Measurements from ENCODE around the gene RIMBP2. TPM values are rescaled to one million over a fixed set of nuclear protein-coding genes. Genes with fewer than 3 reads are reported as not detected.

The RIMBP2 gene
- total and polyA plus RNA-seq, 9 of the 15 experiments (the other 6 are each of a cell fraction or from before 2014, with no cell fraction given) = not detected

DNA sequence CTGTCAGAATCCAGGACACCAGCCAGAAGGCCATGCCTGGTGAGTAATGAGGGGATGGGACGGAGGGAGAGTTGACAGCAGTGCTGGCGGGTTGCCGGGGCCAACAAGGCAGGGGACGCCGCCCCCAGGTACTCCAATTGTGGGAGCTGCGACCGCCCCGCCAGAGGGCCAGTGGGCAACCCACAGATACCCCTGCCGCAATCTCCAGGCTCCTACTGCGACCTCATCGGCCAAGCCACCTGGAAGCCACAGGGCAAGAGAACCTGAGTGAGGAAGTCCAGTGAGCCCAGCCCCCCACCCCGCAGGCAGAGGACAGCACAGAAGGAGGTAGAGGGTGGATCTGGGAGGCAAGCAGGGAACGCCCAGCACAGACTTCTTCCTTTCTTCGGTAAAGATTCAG lies 103.0 kb downstream of the RIMBP2 start:
- FAIRE-seq = no peak
- Histone ChIP-seq H3K27me3 (ENCODE audit: control insufficient read depth in 2 of 2, insufficient read depth in 2 of 2, low read length in 2 of 2) (peaks cover 27 to 71% of the 10 kb centered on the region in 2 experiments; a peak in 3 of 5 replicates), H3K4me2 (ENCODE audit: insufficient read depth, low read length) (no peak overlapping the region), H3K9me3 (replicated peaks; ENCODE audit: control insufficient read depth, insufficient read depth, low read depth, low read length) (no peaks in the 10 kb centered on the region), H4K20me1 (replicated peaks; ENCODE audit: control insufficient read depth, insufficient read depth, low read length) (no peaks in the 10 kb centered on the region), H3K4me3 (no peak overlapping the region), H3K79me2 (ENCODE audit: control insufficient read depth, insufficient read depth, low read length) (no peaks in the 10 kb centered on the region), H3K27ac (ENCODE audit: extremely low read depth, low read depth, low read length) (no peak overlapping the region), H3K36me3 (ENCODE audit: control insufficient read depth, insufficient read depth, low read length) (no peaks in the 10 kb centered on the region), H3K9me1 (ENCODE audit: control insufficient read depth, insufficient read depth, low read length) (no peaks in the 10 kb centered on the region), H2AFZ (ENCODE audit: low read depth, low read length) (no peak overlapping the region), H3K4me1 (replicated peaks in 1 of 2; ENCODE audit: control insufficient read depth in 2 of 2, insufficient read depth in 2 of 2, low read length in 2 of 2) (no peaks in the 10 kb centered on the region), H3K9ac (ENCODE audit: insufficient read depth in 1 of 2, low read depth in 2 of 2, low read length in 2 of 2) (no peak overlapping the region)
- TF ChIP-seq KLF6 (CRISPR knock-in tag; IDR thresholded peaks at IDR 0.05; ENCODE audit: borderline replicate concordance) (no peak), YBX1 (IDR thresholded peaks at IDR 0.05) (no peak), POLR2AphosphoS2 (IDR thresholded peaks at IDR 0.05; ENCODE audit: low read length) (no peak), PTRF (tag; IDR thresholded peaks at IDR 0.05) (no peak), CBX2 (IDR thresholded peaks at IDR 0.05; ENCODE audit: insufficient read depth, low read length, poor library complexity, severe bottlenecking) (no peak), EP400 (IDR thresholded peaks at IDR 0.05) (no peak), PHF8 (IDR thresholded peaks at IDR 0.05; ENCODE audit: borderline replicate concordance, low read length) (no peak), PCBP1 (IDR thresholded peaks at IDR 0.05; ENCODE audit: low read depth, low read length, poor library complexity, severe bottlenecking) (no peak), FOXP1 (CRISPR knock-in tag; IDR thresholded peaks at IDR 0.05) (no peak), ZNF354B (CRISPR knock-in tag; IDR thresholded peaks at IDR 0.05) (no peak), FOS (IDR thresholded peaks at IDR 0.05; ENCODE audit: extremely low read depth, insufficient read length) (no peak)
- TF ChIP-seq, protein P1, sequence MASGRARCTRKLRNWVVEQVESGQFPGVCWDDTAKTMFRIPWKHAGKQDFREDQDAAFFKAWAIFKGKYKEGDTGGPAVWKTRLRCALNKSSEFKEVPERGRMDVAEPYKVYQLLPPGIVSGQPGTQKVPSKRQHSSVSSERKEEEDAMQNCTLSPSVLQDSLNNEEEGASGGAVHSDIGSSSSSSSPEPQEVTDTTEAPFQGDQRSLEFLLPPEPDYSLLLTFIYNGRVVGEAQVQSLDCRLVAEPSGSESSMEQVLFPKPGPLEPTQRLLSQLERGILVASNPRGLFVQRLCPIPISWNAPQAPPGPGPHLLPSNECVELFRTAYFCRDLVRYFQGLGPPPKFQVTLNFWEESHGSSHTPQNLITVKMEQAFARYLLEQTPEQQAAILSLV (tag; IDR thresholded peaks at IDR 0.05) = no peak
- TF ChIP-seq, protein P2, sequence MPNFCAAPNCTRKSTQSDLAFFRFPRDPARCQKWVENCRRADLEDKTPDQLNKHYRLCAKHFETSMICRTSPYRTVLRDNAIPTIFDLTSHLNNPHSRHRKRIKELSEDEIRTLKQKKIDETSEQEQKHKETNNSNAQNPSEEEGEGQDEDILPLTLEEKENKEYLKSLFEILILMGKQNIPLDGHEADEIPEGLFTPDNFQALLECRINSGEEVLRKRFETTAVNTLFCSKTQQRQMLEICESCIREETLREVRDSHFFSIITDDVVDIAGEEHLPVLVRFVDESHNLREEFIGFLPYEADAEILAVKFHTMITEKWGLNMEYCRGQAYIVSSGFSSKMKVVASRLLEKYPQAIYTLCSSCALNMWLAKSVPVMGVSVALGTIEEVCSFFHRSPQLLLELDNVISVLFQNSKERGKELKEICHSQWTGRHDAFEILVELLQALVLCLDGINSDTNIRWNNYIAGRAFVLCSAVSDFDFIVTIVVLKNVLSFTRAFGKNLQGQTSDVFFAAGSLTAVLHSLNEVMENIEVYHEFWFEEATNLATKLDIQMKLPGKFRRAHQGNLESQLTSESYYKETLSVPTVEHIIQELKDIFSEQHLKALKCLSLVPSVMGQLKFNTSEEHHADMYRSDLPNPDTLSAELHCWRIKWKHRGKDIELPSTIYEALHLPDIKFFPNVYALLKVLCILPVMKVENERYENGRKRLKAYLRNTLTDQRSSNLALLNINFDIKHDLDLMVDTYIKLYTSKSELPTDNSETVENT (CRISPR knock-in tag; IDR thresholded peaks at IDR 0.05) = no peak
- DNase-seq (ENCODE audit: extremely low read depth in 1 of 4, low spot score in 3 of 4) = no peak
- no TSS peak for BruUV-seq (replicated peaks)
- in situ Hi-C loops (cut with MboI) (no loop called here), intact Hi-C loops (cut with micrococcal nuclease) (no loop called here)
- WGBS (ENCODE audit: insufficient coverage, low coverage, missing lambda C conversion rate) = 1% methylated on average over 12 of the region's 14 CpGs
- CTCF ChIA-PET (ENCODE audit: low intra/inter-chr PET ratio) = no interaction called here
- no peak for ATAC-seq
- POLR2A ChIA-PET = interaction anchor here (0.7 to 1.9 kb wide), 2 partner anchors 8 to 650 kb away, joined by 3 to 7 read pairs; no protein-coding TSS in a partner anchor

Measured in K562 (cell line).